ENCODE data around the gene STX7.

Gene STX7

DNA sequence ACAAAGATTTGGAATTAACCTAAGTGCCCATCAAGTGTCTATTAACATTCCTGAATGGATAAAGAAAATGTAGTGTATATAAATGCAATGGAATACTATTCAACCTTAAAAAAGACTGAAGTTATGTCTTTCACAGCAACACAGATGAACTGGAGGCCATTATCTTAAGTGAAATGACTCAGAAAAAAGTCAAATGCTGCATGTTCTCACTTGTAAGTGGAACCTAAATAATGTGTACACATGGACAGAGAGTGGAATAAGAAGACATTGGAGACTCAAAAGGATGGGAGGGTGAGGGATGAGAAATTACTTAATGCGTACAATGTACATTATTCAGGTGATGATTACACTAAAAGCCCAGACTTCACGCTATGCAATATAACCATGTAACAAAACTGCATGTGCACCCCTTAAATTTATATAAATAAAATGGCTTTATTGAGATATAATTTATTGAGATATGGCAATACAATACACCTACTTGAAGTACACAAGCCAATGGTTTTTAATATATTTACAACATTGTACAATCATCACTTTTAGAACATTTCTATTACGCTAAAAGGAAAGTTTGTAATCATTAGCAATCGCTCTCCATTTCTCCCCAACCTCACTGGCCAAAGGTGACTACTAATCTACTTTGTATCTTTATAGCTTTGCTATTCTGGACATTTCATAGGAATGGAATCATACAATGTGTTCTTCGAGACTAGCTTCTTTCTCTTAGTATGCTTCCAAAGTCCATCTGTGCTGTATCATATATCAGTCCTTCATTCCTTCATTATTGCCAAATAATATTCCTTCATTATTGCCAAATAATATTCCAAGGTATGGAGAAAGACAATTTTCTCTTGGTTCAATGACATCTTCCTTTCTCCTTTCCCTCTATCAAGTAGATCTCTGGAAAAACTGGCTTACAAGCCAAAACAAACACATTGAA lies 5.8 kb downstream of the STX7 start:
- FAIRE-seq: no peak

DNA sequence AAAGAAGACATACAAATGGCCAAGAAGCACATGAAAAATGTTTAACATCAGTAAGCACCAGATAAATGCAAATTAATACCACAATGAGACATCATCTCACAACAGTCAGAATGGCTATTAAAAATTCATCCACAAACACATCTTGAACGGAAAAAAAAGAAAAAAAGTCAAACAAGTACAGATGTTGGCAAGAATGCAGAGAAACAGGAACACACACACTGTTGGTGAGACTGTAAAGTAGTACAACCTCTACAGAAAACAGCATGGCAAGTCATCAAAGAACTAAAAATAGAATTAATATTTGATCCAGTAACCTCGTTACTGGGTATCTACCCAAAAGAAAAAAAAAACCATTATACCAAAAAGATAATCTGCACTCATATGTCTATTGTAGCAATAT lies 6.5 kb downstream of the STX7 start:
- FAIRE-seq: no peak

DNA sequence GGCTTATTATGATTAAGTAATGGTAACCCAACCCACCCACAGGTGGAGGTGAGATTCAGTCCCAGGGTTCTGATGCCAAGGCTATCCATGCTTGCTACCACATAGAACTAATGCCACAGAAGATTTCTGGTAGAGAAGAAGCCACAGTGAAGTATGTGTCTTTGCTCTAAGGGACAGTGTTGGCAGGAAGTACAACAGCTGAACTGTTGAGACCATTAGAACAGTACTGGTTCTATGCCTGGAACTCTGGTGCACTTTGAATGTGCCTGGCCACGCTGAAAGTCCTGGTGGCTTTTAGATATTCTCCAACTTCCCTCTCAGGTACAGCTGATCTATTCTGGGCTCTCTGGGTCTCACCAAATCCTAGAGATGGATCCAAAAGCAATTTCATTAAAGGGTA lies 7.8 kb downstream of the STX7 start:
- no peak for FAIRE-seq

DNA sequence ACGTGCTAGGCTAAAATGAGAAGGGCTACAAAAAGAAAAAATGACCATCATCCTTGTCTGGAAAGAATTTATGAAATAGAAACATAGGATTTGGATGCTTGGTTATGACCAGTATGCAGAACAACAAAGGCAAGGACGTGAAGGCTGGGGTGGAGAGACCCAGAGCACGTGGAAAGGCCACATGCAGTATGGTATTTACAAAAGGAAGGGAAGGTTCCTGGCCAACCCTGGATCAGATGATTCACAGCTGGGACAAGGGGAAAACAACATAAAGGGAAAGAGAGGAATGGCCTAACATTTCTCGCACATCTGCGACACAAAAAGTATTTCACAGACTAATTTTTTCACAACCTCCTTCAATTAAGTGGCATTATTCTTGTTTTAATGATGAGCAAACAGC lies 8.2 kb downstream of the STX7 start:
- FAIRE-seq: no peak

DNA sequence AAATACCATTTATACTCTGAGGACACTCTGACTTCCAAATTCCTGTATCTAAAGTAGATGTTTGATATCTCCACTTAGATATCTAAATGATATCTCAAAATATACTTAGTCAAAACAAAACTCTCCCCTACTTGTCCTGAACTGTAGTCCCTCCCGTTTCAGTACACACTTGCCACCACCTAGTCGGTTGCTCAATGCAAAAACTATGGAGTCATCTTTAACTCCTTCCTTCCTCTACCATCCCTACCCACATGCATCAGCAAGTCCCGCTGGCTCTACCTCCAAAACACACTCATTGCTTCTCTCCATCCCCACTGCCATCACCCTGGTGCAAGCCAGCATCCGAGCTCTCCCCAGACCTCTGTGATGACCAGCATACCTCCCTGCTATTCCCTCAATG lies 13.2 kb downstream of the STX7 start:
- FAIRE-seq: no peak

DNA sequence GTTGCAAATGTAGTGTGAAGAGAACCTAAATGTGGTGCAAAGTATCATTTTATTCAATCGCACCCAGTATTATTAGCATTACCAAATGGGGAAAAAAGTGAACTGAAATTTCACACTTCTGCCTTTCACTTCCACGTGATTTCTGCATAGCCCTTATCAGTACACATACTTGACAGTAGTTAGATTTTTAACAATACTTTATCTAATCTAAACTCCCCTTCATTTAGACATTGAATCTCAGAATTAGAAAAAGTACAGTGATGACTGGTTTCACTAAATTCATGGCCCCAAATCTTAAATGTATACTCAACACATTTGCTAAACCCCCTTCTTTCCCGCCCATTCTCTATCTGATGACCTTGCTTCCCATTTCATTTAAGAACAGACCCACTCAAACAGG lies 14.3 kb downstream of the STX7 start:
- FAIRE-seq: no peak

DNA sequence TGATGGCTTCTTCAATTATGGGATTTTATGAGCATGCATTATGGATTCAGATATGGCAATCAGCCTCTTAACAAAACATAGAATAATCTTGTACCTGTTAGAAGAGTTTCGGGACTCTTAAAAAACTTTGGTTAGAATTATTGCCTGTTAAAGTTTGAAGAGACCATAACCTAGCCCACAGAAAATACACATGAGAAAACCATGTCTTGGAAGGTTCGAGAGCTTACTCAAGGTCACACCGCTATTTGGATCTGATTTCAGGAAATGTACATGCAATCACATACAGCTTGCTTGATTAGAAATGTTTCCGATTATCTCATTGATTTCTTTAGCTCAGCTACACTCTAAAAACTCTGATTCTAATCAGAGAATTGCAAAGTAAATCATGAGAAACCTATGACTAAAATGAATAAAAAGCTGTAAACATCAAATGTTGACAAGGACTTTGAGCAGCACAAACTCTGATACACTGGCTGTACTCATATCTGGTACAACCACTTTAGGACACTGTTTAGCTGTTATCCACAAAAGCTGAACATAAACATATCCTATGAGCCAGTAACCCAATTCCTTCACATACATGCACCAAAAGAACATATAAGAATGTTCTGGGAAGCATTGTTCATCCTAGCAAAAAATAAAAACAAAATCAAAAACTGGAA lies 16.3 kb downstream of the STX7 start:
- FAIRE-seq: no peak

DNA sequence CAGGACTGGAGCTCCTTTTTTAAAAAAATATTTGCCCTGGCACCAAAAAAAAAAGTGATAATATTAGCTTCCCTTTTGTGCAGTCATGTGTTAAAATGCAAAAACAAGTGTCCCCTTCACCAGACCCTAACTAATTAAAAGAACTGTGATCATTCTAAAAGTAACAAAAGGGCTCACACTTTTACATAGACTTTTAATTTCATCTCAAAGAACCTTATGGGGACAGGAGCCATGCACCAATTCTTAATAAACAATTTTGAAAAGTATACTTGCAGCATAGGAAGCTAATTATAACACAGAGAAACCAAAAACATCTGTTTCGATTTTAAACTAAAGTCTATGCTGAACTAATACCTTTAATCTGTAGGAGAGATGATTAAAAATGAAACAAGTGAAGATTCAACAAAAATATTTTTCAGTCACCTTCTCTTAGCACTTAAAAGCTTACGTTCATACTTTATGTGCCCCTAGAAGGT lies 17.3 kb downstream of the STX7 start:
- no peak for FAIRE-seq

DNA sequence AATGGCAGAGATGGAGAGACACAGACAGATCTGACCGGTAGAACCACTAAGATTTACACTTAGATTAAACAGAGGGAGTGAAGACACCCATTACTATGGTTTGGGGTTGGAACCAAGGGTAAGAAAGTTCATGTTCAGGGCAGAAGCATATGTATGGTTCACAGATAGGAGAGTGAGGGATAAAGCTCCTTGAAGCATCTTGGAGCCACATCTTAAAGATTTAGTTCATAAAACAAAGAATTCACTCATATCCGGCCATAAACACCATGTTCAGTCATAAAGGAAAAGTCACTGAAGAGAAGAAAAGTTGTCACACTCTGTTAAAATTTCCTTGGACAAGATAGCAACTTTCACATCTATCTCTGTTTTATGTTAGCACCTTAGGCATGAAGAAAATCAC lies 18.0 kb downstream of the STX7 start:
- no peak for FAIRE-seq

DNA sequence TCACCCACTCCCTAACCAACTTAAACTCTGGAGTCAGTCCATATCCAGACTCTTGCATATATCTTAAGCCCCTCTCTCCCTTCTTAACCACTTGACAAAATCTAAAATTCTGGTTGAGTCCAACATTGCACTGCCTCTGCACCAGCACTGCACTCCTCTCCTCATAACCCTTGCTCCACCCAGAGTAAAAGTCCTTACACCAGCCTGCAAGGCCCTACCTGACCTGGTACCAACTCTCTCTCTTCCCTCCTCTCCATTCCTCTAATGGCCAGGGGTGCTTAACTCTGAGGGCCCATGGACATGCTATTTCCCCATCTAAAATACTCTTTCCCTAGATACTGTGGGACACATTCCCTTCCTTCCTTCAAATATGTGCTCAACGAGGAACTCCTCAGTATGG lies 21.0 kb downstream of the STX7 start:
- no peak for FAIRE-seq

DNA sequence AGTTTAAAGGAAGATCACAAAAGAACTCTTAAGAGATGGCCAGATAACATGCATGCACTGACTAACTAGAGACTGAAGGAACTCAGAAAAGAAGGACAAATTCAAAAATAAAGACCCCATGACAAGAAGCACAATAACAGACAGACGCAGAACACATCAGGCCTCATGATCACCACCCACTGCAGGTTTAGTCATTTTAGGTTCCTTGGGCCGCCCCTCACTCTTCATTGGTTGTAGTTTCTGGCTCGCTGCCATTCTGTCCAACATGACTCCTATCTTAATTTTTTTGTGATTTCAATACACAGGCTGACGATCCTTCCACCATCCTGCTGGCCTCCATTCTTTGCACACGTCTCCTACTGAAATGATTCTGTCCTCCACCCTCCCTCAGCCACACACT lies 21.6 kb downstream of the STX7 start:
- FAIRE-seq: no peak

DNA sequence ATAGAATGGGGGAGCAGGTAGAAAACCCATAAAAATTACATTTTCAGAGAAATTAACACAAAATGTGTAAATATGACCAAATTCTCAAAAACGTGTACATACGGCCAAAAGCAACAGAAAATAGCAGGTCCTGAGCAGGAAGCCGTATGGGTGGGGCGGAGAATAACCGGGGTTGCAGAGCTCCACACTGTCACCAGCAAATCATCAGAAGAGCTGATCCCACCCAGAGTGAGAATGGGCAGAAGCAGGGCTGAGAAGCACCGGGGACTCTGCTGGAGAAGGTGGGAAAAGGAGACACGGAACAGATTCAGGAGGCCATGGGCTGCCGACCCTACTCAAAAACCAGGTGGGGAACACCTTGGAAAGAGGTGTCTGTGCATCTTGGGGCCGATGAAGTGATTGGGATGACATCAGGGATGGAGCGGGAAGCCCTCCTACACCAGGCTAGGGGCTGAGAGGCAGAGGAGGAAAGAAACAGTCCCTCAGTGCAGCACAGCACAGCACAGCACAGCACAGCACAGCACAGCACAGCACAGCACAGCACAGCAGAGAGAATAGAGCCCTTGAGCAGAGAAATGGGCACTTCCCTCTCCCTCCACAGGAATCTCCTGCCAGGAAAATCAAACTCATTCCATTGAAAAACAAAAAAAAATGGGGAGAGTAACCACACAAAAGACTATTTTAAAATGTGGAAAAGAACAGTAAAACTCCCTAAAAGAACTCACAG lies 22.3 kb downstream of the STX7 start:
- FAIRE-seq: no peak

DNA sequence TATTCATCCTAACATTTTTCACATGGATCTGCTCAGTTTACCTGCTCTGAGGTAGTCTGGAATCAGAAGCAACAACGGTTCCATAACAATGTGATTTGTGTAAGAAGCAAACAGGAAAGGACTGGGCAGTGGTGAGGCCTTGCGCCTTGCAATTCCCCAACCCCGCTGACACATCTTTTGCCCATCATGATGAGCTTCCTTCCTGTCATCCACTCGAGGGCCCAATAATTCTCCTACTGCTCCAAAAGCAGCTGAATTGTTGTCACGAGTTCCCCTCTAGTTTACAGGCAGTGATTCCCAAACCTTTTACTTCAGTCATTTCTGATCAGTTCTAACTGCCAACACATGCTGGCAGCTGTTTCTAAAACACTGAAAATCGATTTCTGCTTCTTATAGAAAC lies 22.9 kb downstream of the STX7 start:
- no peak for FAIRE-seq

DNA sequence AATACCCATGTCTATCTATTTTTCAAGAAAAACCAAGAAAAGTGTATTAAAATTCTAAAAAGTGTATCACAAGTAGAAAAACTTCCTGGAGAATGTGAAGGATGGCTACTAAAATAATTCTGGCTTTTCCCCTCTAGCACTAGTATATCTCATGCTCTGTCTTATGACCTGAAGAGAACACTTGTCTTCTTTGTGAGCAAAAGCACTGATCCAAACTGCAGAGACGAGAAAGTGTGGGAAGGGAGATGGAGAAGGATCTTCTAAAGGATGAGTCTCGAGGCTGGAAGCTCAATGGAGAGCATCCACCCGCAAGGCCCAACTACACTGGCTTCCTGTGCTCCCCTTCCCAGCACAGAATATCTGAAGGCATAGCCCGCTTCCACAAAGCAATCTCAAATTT lies 23.5 kb downstream of the STX7 start:
- FAIRE-seq: no peak

DNA sequence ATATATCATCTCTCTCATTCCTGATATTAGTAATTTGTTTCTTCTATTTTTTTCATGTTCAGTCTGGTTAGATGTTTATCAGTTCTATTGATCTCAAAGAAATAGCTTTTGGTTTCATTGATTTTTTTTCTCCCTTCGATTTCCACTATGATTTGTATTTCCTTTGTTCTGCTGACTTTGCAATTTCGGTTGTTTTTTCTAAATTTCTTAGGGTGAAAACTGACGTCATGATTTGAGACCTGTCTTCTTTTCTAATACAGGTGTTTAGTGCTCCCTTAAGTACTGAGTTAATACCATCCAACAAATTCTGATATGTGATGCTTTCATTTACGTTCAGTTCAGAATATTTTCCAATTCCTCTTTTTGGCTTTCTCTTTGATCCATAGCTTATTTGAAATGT lies 25.2 kb downstream of the STX7 start:
- no peak for FAIRE-seq

DNA sequence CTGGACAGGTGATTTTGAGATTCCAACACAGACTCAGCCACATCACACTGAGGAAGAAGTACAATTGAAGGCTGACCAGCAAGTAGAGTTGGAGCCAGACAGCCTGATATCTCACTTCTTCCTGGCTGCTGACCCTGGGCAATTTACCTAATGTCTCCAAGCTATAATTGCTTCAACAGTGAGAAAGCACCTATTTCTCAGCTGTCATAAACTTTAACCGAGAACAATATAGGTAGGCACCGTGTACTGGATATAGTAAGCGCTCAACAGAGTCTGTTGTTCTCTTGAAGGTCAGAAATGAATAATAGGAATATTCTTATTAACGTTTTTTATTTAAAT lies 28.3 kb downstream of the STX7 start:
- FAIRE-seq: no peak

DNA sequence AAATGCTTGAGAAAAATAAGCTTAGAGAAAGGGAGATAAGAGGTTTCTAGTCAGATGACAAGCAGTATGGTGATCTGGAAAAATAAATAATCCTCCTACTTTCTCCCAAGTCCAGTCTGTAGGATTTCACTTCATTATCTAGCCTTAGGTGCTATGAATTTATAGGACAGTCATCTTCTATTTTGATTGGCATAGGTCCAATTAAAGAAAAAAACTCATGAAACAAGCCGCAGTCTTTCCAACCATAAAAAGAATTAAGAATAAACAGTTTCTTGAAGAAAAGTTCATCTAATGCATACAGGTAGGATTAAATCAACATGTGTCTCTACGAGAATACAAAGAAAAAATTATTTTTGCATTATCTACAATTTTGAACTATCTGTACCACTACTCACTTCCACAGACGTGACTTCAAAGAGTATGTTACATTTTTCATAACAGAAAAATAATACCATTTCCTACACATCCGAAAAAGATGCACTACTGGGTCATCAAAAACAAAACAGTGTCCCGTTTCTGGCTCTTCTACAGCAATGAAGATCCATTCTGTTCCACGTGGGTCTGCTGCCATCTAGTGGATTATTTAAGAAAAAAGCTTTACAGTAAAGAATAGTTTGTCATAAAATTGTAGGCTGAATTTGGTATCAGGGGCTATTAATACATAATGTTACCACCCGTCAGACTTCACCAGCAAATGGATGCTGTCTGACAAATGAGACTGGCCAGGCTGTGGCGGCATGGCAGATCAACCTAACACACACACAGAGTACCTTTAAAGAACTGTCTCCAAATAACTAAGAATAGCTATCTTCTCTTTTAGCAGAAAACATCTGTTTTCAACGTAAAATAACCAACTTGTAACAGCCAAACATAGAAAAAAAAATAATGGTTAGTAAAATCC lies 28.9 kb downstream of the STX7 start:
- peak; percentile 84 for FAIRE-seq

DNA sequence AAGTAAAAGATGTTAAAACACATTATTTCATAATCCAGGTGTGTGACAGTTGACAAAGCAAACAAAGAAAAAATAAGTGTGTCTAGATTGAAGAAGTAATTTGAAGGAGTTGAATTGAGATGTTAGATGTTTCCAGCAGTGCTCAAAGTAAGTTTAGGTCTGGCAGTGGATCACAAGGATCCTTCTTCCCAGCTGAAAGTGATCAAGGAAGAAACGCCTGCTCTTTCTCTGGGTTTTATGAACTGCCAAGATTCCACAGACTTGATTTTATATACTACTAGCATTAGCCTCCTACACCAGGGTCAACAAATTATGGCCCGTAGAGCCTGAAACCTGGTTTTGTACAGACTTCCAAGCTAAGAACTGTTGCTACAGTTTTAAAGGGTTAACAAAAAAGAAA lies 30.3 kb downstream of the STX7 start:
- FAIRE-seq: no peak

DNA sequence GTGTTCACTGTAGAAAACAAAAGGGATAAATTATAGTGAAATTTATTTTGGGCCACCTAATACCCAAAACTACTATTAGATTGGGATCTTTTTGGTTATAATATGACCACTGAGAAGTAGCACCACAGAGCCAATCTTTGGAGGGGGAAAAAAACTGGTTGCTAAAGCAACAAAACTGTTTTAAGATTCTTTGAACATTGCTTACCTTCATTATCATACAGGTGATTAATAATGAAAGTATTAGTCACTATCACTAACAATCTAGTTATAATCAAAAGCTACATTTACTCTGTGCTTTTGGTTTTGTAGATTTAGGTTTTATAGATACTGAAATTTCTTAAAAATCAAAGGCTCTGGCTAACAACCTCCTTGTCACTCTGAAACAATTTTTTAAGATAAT lies 31.7 kb downstream of the STX7 start:
- no peak for FAIRE-seq

DNA sequence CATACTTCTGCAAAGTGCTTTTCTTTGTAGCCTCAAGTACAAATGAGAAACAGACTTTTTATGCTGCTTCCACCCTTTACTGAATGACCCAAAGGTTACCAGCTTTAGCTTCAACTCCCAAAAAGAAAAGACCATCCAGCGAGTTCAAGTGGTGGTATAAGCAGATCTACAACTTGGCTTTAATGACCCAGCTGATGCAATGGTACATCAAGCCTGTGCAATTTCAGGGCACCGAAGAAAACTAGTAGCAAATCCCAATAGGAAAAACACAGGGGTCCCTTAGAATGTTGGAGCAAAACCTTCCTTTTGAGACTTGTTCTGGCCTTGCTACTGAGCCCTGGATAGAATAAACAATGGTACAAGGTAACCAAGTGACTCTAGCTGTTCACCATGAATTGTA lies 33.8 kb downstream of the STX7 start:
- no peak for FAIRE-seq

DNA sequence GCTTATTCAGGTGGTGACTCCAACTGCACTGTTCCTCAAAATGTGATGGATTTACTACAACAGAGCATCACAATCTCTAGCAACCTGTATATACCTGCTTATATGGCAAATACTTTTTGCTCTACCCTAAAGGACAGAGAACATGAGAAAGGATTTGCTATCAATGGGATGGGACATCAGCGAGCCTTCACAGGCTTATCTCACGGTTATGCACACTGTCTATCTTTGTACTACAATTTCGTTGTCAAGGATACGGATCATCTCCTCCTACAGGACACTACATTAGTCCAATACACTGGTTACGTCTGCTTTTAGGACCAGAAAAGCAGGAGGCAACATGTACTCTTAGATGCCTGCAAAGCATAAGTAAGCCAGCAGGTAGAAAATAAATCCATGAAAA lies 34.2 kb downstream of the STX7 start:
- FAIRE-seq: no peak

DNA sequence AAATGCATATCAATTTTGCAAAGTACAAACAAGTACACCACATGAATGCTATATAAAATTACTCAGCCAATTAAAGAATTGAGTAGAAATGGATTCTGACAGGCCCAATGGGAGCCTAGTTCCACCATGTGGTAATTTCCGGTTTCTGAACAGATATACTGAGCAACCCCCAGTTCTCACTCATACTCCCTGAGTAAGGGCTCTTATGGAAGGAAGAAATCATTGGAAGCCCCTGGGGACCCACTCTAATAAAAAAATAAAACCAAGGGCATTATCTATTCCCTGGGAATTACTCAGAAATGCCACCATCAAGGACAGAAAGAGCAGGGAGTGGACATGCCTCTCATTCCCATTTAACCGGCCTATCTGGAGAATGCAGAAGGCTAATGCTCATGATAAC lies 34.6 kb downstream of the STX7 start:
- FAIRE-seq: no peak

DNA sequence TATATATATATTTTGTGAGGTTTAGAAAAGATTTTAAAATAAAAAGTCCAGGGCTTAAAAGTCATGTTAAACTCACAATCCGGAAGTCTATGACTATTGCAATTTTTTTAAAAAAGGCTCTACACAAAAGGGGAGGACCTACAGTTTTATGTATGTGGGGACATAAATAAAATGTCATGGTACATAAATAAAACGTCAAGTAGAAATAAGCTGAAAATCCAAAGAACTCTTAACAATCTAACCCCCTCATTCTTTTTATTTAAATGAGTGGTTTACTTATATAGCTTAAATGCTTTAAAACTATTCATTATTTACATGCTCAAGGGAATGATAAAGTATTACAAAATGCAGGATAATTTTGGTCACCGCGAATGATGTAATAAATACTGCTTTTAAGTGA lies 36.2 kb downstream of the STX7 start:
- FAIRE-seq: no peak

Measured in G401.6 (cell line).